ENCODE data around the gene AMIGO2.
"Not testable (repeated sequence)": the region's sequence is repeated elsewhere in the genome, so short reads cannot be mapped to it uniquely, and the experiment has no call there.

The AMIGO2 gene

DNA sequence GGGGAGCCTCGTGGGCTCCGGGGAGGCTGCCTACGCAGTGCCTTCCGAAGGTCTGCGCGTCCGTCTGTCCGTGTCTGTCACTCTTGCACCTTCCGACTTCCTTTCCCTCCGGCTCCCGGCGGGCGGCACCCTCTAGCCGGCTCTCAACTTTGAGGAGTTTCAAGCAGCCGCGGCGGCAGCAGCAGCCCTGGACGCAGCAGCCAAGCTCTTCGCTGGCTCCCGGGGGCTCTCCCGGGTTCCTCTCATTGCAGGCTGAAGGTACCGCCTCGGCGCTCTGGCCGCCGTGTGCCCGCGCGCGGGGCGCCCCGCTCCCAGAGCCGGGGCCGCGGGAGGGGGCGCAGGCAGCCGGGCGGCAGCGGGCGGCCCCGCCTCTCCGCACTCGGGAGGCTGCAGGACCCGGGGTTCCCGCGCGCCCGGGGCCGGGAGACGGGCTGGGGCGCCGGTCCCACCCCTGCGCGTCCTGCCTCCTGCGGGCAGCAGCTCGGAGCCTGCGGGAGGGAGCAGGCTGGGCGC, at the start of gene AMIGO2, which contains the start of gene PCED1B:
AMIGO2 (minus strand) TSS at position 492 of the 513 bp plus-strand sequence. CDS start 957 bp downstream, outside the sequence.
PCED1B (plus strand) TSS at position 154 of the 513 bp plus-strand sequence. CDS start 155,443 bp downstream, outside the sequence.
- DNase-seq: no peak

- DNase-seq: no peak
Measured at GRCh38 chr12:47126246-47126645, 46.5 kb upstream of the AMIGO2 start.

DNA sequence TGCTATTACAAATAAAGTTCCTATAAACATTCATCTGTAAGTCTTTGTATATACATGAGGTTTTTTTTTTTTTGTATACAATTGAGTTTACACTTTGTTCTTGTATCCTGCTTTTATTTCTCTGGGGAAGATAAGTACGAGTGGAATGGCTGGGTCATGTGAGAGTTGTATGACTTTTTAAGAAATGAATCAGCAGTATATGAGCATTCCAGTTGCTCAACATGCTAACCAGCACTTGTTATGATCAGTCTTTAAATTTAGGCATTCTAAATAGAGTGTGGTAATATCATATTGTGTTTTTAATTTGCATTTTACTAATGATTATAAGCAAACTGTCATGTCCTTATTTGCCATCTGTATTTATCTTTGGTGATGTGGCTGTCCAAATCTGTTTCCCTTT, 44.7 kb upstream of the AMIGO2 start:
- no peak for DNase-seq

DNA sequence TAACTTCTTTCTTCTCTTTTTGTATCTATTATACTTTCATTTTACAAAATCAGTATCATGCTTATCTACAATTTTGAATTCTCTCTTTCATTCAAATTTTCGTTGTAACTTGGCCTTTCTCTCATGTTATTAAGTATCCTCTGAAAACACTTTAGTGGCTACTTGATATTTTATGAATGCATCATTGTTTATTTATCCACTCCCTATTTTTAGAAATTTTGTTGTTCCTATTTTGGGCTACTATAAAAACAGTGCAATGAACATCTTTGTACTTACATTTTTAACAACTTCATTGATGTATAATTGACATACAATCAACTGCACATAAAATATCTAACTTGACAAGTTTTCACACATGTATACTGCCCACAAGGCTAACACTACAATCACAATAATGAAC, 44.0 kb upstream of the AMIGO2 start:
- DNase-seq: no peak

- DNase-seq: no peak
Measured at GRCh38 chr12:47122602-47123001, 42.8 kb upstream of the AMIGO2 start.

- DNase-seq: no peak
Measured at GRCh38 chr12:47121146-47121545, 41.4 kb upstream of the AMIGO2 start.

DNA sequence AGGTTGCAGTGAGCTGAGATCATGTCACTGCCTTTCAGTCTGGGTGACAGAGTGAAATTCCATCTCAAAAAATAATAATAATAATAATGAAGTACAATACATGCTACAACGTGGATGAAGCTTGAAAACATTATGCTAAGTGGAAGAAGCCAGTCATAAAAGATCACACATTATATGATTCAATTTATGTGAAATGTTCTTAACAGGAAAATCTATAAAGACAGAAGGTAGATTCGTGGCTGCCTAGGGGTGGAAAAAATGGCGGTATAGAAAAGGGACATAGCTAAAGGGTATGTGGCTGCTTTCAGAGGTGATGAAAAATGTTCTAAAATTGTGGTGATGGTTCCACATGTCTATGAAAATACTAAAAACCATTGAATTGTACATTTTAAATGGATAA, 41.0 kb upstream of the AMIGO2 start:
- no peak for DNase-seq

DNA sequence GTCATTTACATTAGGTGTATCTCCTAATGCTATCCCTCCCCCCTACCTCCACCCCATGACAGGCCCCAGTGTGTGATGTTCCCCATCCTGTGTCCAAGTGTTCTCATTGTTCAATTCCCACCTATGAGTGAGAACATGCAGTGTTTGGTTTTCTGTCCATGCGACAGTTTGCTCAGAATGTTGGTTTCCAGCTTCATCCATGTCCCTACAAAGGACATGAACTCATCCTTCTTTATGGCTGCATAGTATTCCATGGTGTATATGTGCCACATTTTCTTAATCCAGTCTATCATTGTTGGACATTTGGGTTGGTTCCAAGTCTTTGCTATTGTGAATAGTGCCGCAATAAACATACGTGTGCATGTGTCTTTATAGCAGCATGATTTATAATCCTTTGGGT, 37.5 kb upstream of the AMIGO2 start:
- DNase-seq: not testable (repeated sequence)

DNA sequence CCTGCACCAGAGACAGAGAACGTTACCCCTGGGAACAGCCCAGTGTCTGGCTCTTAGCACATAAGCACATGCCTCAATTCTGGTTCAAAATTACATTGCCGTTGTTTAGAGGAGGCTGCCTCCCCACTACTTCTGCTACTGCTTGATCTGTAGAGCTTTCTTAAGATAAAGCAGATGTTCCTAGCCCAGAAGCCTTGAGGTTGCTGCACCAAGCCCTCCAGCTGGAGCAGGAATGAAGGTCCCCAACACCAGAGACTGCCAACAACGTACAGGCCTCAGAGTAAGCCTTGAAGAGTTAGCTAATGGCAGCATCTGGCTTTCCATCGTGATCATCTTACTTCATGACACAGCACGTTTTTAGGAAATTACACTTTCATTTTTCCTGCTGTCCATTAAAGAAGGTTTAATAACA, 34.7 kb upstream of the AMIGO2 start:
- DNase-seq: no peak

DNA sequence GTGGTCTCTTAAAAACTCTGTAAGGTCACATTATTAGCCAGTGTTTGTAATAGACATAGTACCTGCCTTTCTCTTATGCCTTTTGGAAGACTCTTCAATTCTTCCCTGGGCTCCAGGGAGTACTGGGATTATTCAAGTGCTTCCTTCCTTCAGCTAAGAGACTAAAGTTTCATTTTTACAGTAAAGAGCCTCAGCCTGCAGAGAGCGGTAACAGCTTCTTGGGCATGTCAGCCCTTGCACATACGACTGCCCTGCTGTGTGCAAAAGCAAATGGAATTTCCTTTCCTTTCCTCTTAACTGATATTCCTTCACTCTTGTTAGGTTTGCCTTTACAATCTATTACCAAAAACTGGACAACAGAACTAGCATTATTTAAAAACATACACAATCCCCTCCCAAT, 32.9 kb upstream of the AMIGO2 start:
- no peak for DNase-seq

GRCh38 chr12:47111854-47112253, 32.1 kb upstream of the AMIGO2 start:
- DNase-seq: no peak

DNA sequence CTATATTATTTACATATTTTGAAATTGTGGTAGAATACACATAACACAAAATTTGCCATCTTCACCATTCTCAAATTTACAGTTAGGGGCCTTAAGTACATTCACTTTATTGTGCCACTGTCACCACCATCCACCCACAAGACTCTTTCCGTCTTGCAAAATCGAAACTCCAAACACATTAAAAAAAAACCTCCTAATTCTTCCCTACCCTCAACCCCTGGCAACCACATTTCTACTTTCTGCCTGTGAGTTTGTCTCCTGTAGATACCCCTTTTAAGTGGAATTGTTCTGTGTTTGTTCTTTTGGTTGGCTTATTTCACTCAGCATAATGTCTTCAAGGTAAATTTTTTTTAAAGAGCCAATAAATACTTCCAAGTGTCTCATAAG, 31.6 kb upstream of the AMIGO2 start:
- DNase-seq: no peak

DNA sequence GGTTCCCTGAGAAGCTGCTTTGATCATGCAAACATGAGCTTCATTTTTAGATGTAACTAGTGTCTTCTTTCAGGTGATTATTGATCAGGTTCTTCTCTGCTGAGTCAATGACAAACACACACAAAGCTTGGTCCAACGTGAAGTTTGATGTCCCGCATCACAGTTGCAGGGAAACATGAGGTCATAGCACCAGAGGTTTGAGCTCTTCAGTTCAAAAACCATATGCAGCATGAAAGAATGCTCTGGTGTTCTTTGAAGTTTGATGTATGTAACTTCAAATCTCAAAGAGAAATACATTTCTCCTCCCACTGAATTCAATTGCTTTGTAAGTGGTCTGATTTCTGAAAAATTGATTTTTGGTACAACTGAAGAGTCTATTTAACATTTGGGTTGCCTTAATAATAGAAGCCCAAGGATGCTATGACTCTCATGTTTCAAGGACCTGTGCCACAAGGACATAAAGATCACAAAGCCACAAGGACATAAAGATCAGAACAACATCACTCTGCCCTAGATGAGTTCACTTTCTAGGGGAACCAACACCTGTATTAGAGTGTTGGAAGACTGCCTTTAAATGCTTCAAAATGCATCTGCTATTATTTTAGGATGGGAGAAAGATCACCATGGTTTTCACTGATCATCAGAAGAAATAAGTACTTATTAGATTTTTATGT, 31.1 kb upstream of the AMIGO2 start:
- DNase-seq: no peak

GRCh38 chr12:47110011-47110541, 30.3 kb upstream of the AMIGO2 start:
- DNase-seq: no peak

DNA sequence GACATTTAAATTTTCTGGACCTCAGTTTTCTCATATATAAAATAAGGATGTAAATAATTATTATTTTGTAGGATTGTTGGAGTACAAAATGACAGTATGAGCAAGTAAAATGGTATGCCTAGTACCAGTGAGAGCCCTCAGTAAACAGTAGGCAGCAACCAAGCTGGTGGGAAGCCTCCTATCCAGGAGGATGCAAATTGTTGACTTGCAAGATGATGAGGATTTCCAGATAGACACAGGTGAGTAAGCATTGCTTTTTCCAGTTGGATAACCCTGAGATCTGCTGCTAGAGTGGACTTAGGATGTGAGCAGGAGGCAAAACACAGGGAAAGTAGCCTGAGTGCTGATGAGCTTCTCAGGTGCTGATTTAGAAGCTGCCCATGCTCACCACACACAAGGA, 28.2 kb upstream of the AMIGO2 start:
- DNase-seq: no peak

GRCh38 chr12:47107446-47107845, 27.7 kb upstream of the AMIGO2 start:
- no peak for DNase-seq

DNA sequence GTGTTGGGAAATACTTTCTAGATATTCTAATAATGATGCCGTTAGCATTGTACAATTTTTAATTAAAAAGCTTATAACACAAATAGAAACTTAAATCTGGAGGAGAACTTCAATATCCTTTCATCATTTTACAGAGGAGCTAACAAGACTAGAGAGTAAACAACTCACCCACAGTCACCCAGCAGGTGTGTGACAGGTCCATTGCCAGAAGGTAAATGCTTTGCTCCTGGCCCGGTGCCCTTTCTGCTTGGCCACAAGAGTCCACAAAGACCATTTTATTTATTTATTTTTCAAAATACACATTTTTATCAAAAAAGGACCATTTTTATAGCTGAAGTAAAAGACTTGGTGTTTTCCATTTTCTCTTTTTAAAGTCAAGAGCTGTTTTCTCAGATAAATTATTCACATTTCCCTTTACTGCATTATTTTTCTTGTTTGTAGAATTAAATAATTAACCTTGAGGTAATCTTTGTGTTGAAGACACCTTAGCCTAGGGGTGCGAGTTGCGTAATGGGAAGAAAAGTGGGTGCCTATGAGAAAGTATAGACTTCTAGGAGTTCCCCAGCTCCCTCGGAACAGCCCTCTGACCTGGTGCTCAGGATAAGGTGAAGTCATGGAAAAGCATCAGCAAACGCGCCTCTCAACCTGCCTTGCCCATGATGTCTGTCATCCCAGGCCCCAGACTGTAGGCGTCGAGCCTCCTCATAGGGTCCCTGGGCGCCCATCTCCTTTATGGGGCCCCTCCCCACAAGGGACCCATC, 26.3 kb upstream of the AMIGO2 start:
- DNase-seq: no peak

- no peak for DNase-seq
Measured at GRCh38 chr12:47102845-47103651, 23.3 kb upstream of the AMIGO2 start.

GRCh38 chr12:47102406-47102805, 22.6 kb upstream of the AMIGO2 start:
- no peak for DNase-seq

DNA sequence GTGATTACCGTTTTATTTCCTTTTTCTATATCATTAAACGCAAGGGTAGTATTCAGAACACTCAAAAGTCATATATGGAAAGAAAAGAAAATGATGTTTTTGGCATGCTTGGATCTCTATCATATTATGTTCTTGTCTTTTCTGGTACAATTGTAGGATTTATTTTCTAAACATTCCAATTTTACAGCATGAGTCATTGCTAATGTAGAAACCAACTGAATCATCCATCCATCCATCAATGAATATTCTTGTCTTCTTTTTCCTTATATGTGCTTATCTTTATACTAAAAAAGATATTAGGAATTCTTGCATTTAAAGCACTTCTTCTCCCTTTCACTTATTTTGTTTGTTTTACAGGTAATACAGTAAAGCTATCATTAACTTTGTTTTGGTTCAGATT, 20.4 kb upstream of the AMIGO2 start:
- DNase-seq: no peak

- DNase-seq: no peak
Measured at GRCh38 chr12:47099610-47100009, 19.9 kb upstream of the AMIGO2 start.

DNA sequence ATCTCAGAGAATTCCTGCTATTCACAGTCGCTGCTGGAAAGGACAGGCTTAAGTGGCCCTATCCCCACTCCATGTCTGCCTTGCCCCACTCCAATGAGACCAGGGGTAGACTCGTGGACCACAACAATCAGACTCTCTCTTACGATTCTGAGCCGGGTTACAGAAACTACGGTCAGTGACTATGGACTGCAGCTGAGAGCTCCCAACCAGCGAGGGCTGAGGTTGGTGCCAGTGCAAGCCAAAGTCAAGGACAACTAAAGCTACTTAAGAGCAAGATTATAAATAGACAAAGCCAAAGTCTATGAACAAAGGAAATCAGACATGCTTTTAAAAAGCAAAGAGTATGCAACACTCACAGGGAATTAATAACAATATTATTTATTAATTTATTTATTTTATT, 18.3 kb upstream of the AMIGO2 start:
- DNase-seq: no peak

DNA sequence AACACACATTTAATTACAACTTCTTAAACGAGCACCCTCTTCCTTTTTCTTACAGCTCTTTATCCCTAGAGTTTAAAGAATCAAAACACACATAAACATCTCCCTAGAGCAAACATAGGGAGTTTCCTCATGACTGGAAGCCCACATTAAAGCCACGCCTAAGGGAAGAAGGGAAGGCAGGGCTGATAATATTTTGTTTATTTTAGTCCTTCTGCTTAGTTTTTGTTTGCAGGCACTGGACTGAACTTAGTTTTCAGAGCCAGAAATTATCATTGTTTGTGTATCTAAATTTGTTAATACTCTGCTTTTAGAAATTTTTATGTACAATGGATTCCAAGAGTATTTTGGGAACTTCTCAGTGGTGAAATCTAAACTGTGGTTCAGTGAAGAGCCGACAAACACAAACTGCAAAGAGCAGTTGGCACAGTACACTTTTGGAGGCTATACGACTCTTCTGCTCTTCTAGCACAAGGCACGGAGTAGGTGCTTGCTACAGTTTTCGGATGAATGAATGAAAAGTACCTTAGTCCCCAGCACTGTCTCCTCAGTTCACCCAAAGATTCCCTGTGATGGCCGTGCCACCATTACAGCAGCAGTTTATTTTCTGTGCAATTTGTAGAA, 17.6 kb upstream of the AMIGO2 start:
- DNase-seq: no peak
